NCI-H526 treated with DMSO at 0.1 percent for 48 hours (cell line): Measurements from ENCODE around the gene PROSER3.
"Not testable (repeated sequence)": the region's sequence is repeated elsewhere in the genome, so short reads cannot be mapped to it uniquely, and the experiment has no call there.

ENCODE experiments used
- DNase-seq: peaks from one replicate; lab custom pipeline; 2025; lab: John Stamatoyannopoulos, UW

Gene PROSER3

GRCh38 chr19:35793381-35794165 lies 35.6 kb downstream of the PROSER3 start:
- no peak for DNase-seq

GRCh38 chr19:35795564-35795963 lies 37.6 kb downstream of the PROSER3 start:
- DNase-seq, result not testable (repeated sequence)

- no peak for DNase-seq
These were observed 38.9 kb downstream of the PROSER3 start for GRCh38 chr19:35796645-35797542.

GRCh38 chr19:35797663-35798062 lies 39.7 kb downstream of the PROSER3 start:
- DNase-seq, result no peak

- no peak for DNase-seq
These were observed 43.9 kb downstream of the PROSER3 start for GRCh38 chr19:35801828-35802227.

GRCh38 chr19:35805526-35806102 lies 47.6 kb downstream of the PROSER3 start:
- no peak for DNase-seq

GRCh38 chr19:35806597-35806996 lies 48.6 kb downstream of the PROSER3 start:
- DNase-seq, result no peak

- no peak for DNase-seq
These were observed 49.7 kb downstream of the PROSER3 start for GRCh38 chr19:35807633-35808032.

- DNase-seq, result no peak
These were observed 53.6 kb downstream of the PROSER3 start for GRCh38 chr19:35811317-35812219.

- no peak for DNase-seq
These were observed 54.5 kb downstream of the PROSER3 start, which contains the start of gene PRODH2 for GRCh38 chr19:35812220-35813042. Gene PRODH2 (minus strand): TSS chr19:35812845. CDS start chr19:35812805, 40 bp downstream.

GRCh38 chr19:35813043-35813890 lies 55.3 kb downstream of the PROSER3 start:
- no peak for DNase-seq

- DNase-seq, result no peak
These were observed 58.3 kb downstream of the PROSER3 start for GRCh38 chr19:35816262-35816661.

- no peak for DNase-seq
These were observed 58.9 kb downstream of the PROSER3 start for GRCh38 chr19:35816846-35817245.

GRCh38 chr19:35818445-35818844 lies 60.5 kb downstream of the PROSER3 start:
- no peak for DNase-seq
